Subcutaneous abdominal adipose tissue (tissue), 5 donors: ENCODE measurements around the gene KRTAP6-2.

Source experiments
- H3K27ac ChIP-seq: one replicate; pipeline ENCODE4 v1.7.0; 2013; ENCODE audit warnings: low read depth, mild to moderate bottlenecking, inconsistent platforms, low read length, moderate library complexity
- H3K27me3 ChIP-seq, 5 donors: one replicate each; pipeline ENCODE4 v1.7.0; 2013; ENCODE audit warnings: low read length in 5 of 5, inconsistent platforms in 1 of 5; ENCODE audit not compliant: control insufficient read depth in 5 of 5, insufficient read depth in 4 of 5
- H3K36me3 ChIP-seq, 5 donors: one replicate each; pipeline ENCODE4 v1.7.0; 2013; ENCODE audit warnings: low read length in 5 of 5; ENCODE audit not compliant: control insufficient read depth in 5 of 5, insufficient read depth in 5 of 5
- H3K4me1 ChIP-seq, 5 donors: one replicate each; pipeline ENCODE4 v1.7.0; 2013; ENCODE audit warnings: low read length in 5 of 5, mild to moderate bottlenecking in 3 of 5, moderate library complexity in 1 of 5; ENCODE audit not compliant: control insufficient read depth in 5 of 5, insufficient read depth in 5 of 5
- H3K4me3 ChIP-seq, 5 donors: one replicate each; pipeline ENCODE4 v1.7.0; 2013; ENCODE audit warnings: low read length in 5 of 5, low read depth in 1 of 5
- H3K9ac ChIP-seq, 5 donors: one replicate each; pipeline ENCODE4 v1.7.0; 2013; ENCODE audit warnings: low read length in 5 of 5, mild to moderate bottlenecking in 4 of 5, moderate library complexity in 3 of 5
- H3K9me3 ChIP-seq, 5 donors: one replicate each; pipeline ENCODE4 v1.7.0; 2013; ENCODE audit warnings: low read length in 5 of 5; ENCODE audit not compliant: control insufficient read depth in 5 of 5
- donor health status: healthy.
- donor health status: healthy.
- donor health status: healthy.
- donor health status: healthy.
- donor health status: healthy.

Gene KRTAP6-2

GRCh38 chr21:30598802-30599201 is at the start of gene KRTAP6-2:
KRTAP6-2 (minus strand) TSS chr21:30598902; CDS start chr21:30598874, 28 bp downstream.
- Histone ChIP-seq H3K36me3 (no peaks in the 10 kb centered on the region), H3K4me3 (no peak within 1 kb of the TSS)

DNA sequence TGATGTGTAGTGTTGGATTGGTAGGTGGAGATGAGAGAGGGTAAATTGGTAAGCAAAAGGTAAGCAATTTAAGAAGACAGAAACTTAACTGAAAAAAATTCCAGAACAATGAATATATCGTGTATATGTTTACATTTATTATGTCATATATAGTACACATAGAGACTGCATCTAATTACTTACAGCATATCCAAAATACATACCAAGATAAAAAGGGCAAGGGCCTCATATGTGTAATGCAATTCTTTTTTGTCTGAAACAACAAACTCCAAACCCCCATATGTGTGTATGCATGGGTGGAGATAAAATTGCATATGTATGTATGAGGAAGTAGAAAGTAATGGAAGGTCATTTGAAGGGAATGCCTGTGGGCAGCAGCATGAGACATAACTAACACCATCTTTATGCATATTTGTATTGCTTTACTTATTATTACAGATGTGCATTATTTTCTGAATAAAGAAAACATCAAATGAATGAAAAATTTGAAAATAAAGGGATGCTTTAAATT is 48.3 kb upstream of the KRTAP6-2 start:
- no peak overlapping the region for H3K27ac ChIP-seq
- no peaks in the 10 kb centered on the region for H3K4me1 ChIP-seq
- peaks cover 0 to 7% (median 0%) of the 10 kb centered on the region in 5 donors for H3K9me3 ChIP-seq
- H3K27me3 ChIP-seq: no peaks in the 10 kb centered on the region
- H3K36me3 ChIP-seq: no peaks in the 10 kb centered on the region
- no peak overlapping the region for H3K9ac ChIP-seq
- H3K4me3 ChIP-seq: no peak overlapping the region

More at GRCh38 chr21:30598802-30599201, at the start of gene KRTAP6-2:
- Histone ChIP-seq H3K27ac (no peak within 1 kb of the TSS), H3K9ac (no peak within 1 kb of the TSS), H3K4me1 (no peaks in the 10 kb centered on the region), H3K9me3 (peaks cover 0 to 3% (median 0%) of the 10 kb centered on the region in 5 donors), H3K27me3 (no peaks in the 10 kb centered on the region)

- Histone ChIP-seq H3K4me3 (no peak within 1 kb of the TSS), H3K27ac (no peak within 1 kb of the TSS), H3K27me3 (no peaks in the 10 kb centered on the region), H3K9ac (no peak within 1 kb of the TSS), H3K36me3 (no peaks in the 10 kb centered on the region), H3K9me3 (peaks cover 0 to 4% (median 0%) of the 10 kb centered on the region in 5 donors), H3K4me1 (no peaks in the 10 kb centered on the region)
These were observed 43.9 kb upstream of the KRTAP6-2 start, which contains the start of gene KRTAP20-3 for GRCh38 chr21:30642564-30642963. KRTAP20-3 (plus strand) TSS chr21:30642864.

- Histone ChIP-seq H3K4me1 (no peaks in the 10 kb centered on the region), H3K36me3 (no peaks in the 10 kb centered on the region), H3K27ac (no peak overlapping the region), H3K27me3 (no peaks in the 10 kb centered on the region), H3K9me3 (peaks cover 0 to 4% (median 0%) of the 10 kb centered on the region in 5 donors), H3K4me3 (no peak overlapping the region), H3K9ac (no peak overlapping the region)
These were observed 40.0 kb upstream of the KRTAP6-2 start for GRCh38 chr21:30638686-30639085.

DNA sequence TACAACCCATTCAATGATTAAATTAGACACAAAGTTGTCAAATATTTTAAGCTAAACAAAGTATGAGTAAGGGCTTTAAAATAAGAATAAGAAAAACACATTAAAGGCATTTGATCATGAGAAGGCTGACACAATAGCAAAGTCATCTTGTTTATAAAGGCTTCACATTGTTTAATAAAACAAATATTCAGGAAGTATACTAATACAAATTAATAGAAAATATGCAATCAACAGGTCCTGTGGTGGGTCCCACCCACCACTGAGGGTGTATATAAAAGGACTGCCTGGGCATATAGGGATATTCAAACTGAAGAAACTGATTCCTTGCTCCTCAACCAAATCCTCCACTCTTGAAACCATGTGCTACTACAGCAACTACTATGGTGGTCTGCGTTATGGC is 36.2 kb upstream of the KRTAP6-2 start, which contains the start of gene KRTAP20-2:
Gene KRTAP20-2, plus strand, starts transcription at position 301 of the 400 bp plus-strand sequence. Its CDS starts 58 bp downstream, at position 359.
- H3K36me3 ChIP-seq: no peaks in the 10 kb centered on the region
- H3K9me3 ChIP-seq: no peaks in the 10 kb centered on the region
- no peak within 1 kb of the TSS for H3K4me3 ChIP-seq
- H3K27ac ChIP-seq: no peak within 1 kb of the TSS
- no peaks in the 10 kb centered on the region for H3K4me1 ChIP-seq
- H3K9ac ChIP-seq: no peak within 1 kb of the TSS
- H3K27me3 ChIP-seq: no peaks in the 10 kb centered on the region

- no peaks in the 10 kb centered on the region for H3K36me3 ChIP-seq
- H3K9ac ChIP-seq: no peak overlapping the region
- no peak overlapping the region for H3K27ac ChIP-seq
- no peak overlapping the region for H3K4me3 ChIP-seq
- no peaks in the 10 kb centered on the region for H3K27me3 ChIP-seq
- H3K4me1 ChIP-seq: peaks cover 0 to 13% (median 4%) of the 10 kb centered on the region in 5 donors
- peaks cover 0 to 4% (median 0%) of the 10 kb centered on the region in 5 donors for H3K9me3 ChIP-seq
These were observed 30.5 kb upstream of the KRTAP6-2 start for GRCh38 chr21:30629200-30629599.

- Histone ChIP-seq H3K27ac (no peak overlapping the region), H3K4me3 (no peak overlapping the region), H3K9me3 (peaks cover 0 to 4% (median 0%) of the 10 kb centered on the region in 5 donors), H3K36me3 (no peaks in the 10 kb centered on the region), H3K4me1 (peaks cover 0 to 13% (median 4%) of the 10 kb centered on the region in 5 donors), H3K9ac (no peak overlapping the region), H3K27me3 (no peaks in the 10 kb centered on the region)
These were observed 29.4 kb upstream of the KRTAP6-2 start for GRCh38 chr21:30628109-30628508.

DNA sequence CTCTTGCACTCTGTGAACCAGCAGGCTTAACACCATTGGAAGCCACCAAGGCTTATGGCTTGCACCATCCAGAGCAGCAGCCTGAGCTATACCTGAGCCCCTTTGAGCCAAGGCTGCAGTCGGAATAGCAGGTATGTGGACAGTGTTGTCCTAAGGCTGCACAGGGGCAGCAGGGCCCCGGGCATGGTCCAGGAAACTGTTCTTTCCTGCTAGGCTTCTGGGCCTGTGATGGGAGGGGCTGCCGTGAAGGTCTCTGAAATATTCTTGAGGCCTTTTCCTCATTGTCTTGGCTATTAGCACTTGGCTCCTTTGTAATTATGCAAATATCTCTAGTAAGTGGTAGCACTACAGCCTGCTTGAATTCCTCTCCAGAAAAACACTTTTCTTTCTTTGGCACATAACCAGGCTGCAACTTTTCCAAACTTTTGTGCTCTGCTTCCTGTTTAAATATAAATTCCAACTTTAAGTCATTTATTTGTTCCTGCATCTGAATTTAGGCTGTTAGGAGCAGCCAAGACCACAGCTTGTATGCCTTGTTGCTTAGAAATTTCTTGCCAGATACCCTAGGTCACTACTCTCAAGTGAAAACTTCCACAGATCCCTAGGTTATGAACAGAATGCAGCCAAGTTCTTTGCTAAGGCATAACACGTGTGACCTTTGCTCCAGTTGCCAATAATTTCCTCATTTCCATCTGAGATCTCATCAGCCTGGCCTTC is 26.9 kb upstream of the KRTAP6-2 start:
- Histone ChIP-seq H3K4me1 (peaks cover 0 to 13% (median 4%) of the 10 kb centered on the region in 5 donors), H3K27me3 (no peaks in the 10 kb centered on the region), H3K4me3 (no peak overlapping the region), H3K36me3 (no peaks in the 10 kb centered on the region), H3K9me3 (peaks cover 0 to 4% (median 0%) of the 10 kb centered on the region in 5 donors), H3K9ac (no peak overlapping the region), H3K27ac (no peak overlapping the region)

- Histone ChIP-seq H3K9me3 (peaks cover 0 to 4% (median 0%) of the 10 kb centered on the region in 5 donors), H3K27me3 (no peaks in the 10 kb centered on the region), H3K36me3 (no peaks in the 10 kb centered on the region), H3K9ac (no peak overlapping the region), H3K27ac (no peak overlapping the region), H3K4me3 (no peak overlapping the region), H3K4me1 (peaks cover 0 to 13% (median 4%) of the 10 kb centered on the region in 5 donors)
These were observed 24.7 kb upstream of the KRTAP6-2 start for GRCh38 chr21:30623362-30623761.

- Histone ChIP-seq H3K9me3 (peaks cover 0 to 4% (median 0%) of the 10 kb centered on the region in 5 donors), H3K27ac (no peak within 1 kb of the TSS), H3K4me3 (no peak within 1 kb of the TSS), H3K27me3 (no peaks in the 10 kb centered on the region), H3K9ac (no peak within 1 kb of the TSS), H3K36me3 (no peaks in the 10 kb centered on the region), H3K4me1 (peaks cover 0 to 4% (median 0%) of the 10 kb centered on the region in 5 donors)
These were observed 21.8 kb upstream of the KRTAP6-2 start, which contains the start of gene KRTAP20-4 for GRCh38 chr21:30620522-30620921. KRTAP20-4 (plus strand) TSS chr21:30620627.
